Measurements from ENCODE around the gene RFC2.
"Not testable (repeated sequence)": the region's sequence is repeated elsewhere in the genome, so short reads cannot be mapped to it uniquely, and the experiment has no call there.

RFC2 gene

GRCh38 chr7:74248156-74248555 is 6.0 kb downstream of the RFC2 start:
- DNase-seq (ENCODE audit: low read depth): no peak

GRCh38 chr7:74246497-74246896 is 7.7 kb downstream of the RFC2 start:
- DNase-seq (ENCODE audit: low read depth): no peak

GRCh38 chr7:74242122-74242443 is 12.1 kb downstream of the RFC2 start:
- no peak for DNase-seq (ENCODE audit: low read depth)

GRCh38 chr7:74240482-74240881 is 13.7 kb downstream of the RFC2 start:
- no peak for DNase-seq (ENCODE audit: low read depth)

GRCh38 chr7:74236284-74236683 is 17.9 kb downstream of the RFC2 start:
- DNase-seq (ENCODE audit: low read depth): no peak

GRCh38 chr7:74235518-74236268 is 18.5 kb downstream of the RFC2 start:
- DNase-seq (ENCODE audit: low read depth): no peak

GRCh38 chr7:74233655-74234285 is 20.4 kb downstream of the RFC2 start:
- no peak for DNase-seq (ENCODE audit: low read depth)

- DNase-seq (ENCODE audit: low read depth): no peak
These were observed 23.0 kb downstream of the RFC2 start for GRCh38 chr7:74231232-74231590.

GRCh38 chr7:74230446-74231231 is 23.6 kb downstream of the RFC2 start:
- DNase-seq (ENCODE audit: low read depth): no peak

- no peak for DNase-seq (ENCODE audit: low read depth)
These were observed 25.0 kb downstream of the RFC2 start for GRCh38 chr7:74228951-74229900.

- DNase-seq (ENCODE audit: low read depth): no peak
These were observed 27.6 kb downstream of the RFC2 start for GRCh38 chr7:74226633-74227032.

GRCh38 chr7:74225400-74225799 is 28.8 kb downstream of the RFC2 start:
- DNase-seq (ENCODE audit: low read depth): no peak

GRCh38 chr7:74224907-74225306 is 29.3 kb downstream of the RFC2 start:
- not testable (repeated sequence) for DNase-seq (ENCODE audit: low read depth)

- DNase-seq (ENCODE audit: low read depth): no peak
These were observed 29.7 kb downstream of the RFC2 start for GRCh38 chr7:74224511-74224832.

- DNase-seq (ENCODE audit: low read depth): no peak
These were observed 30.3 kb downstream of the RFC2 start for GRCh38 chr7:74223711-74224510.

- no peak for DNase-seq (ENCODE audit: low read depth)
These were observed 31.1 kb downstream of the RFC2 start for GRCh38 chr7:74222851-74223710.

GRCh38 chr7:74221713-74222112 is 32.5 kb downstream of the RFC2 start:
- DNase-seq (ENCODE audit: low read depth): no peak

- DNase-seq (ENCODE audit: low read depth): no peak
These were observed 34.0 kb downstream of the RFC2 start for GRCh38 chr7:74220229-74220628.

GRCh38 chr7:74219416-74219815 is 34.8 kb downstream of the RFC2 start:
- DNase-seq (ENCODE audit: low read depth): no peak

GRCh38 chr7:74218343-74218698 is 35.9 kb downstream of the RFC2 start:
- no peak for DNase-seq (ENCODE audit: low read depth)
